HG03558 (cell line): ENCODE results near the gene GRID2.
A peak's percentile ranks its signal among the peaks of the same experiment; 100 is the strongest.
"Not testable (repeated sequence)": the region's sequence is repeated elsewhere in the genome, so short reads cannot be mapped to it uniquely, and the experiment has no call there.

Experiments used
- ATAC-seq: cut with Tn5 transposase; IDR thresholded peaks from one replicate; pipeline ENCODE4 v1.9.1; 2021; ENCODE audit warnings: moderate number of reproducible peaks; ENCODE audit not compliant: unreplicated experiment; ENCODE audit errors: extremely low read depth

The GRID2 gene

DNA sequence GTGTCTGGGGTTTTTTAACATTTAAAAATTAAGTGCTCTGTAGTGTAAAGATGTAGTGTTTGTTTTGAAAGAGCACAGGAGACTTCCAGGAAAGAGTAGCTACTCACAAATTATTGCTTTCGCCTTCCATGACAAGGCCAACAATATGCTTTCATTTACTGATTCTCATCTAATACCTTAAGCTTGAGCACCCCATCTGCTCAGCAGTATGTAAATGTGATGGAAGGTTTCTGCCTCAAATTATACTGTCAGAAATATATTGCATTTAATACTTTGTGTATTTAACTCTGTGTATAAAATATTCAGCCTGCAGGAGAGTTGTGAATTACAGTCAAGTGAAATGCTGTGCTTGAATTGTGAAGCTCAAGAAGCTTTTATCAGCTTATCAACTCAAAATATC is 1228.5 kb downstream of the GRID2 start:
- no peak for ATAC-seq

DNA sequence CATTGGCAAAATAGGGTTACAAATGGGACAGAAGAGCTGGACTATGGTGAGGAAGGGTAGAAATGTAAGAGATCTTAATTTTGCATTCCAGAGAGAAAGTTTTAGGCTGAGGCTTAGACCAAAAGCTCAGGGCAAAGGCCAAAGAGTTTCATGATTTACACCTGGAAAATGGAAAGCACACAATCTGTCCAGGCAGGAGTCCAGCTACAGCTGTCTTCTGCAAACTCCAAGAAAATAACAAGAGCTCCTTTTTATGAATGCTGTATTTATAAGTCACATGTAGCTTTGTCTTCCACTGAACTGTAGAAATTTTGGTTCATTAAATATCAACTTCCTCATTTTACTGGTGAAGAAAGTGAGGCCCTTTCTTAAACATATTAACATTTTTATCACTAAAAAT is 1236.8 kb downstream of the GRID2 start:
- no peak for ATAC-seq

DNA sequence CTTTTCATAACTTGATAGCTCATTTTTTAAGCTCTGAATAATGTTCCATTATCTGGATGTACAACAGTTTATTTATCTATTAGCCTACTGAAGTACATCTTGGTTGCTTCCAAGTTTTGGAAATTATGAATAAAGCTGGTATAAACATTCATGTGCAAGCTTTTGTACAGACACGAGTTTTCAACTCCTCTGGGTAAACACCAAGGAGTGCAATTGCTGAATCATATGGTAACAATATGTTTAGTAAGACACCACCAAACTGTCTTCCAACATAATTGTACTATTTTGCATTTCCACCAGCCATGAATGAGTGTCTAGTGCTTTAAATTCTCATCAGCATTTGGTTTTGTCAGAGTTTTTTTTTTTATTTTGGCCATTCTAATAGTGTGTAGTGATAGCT is 1258.1 kb downstream of the GRID2 start:
- no peak for ATAC-seq

DNA sequence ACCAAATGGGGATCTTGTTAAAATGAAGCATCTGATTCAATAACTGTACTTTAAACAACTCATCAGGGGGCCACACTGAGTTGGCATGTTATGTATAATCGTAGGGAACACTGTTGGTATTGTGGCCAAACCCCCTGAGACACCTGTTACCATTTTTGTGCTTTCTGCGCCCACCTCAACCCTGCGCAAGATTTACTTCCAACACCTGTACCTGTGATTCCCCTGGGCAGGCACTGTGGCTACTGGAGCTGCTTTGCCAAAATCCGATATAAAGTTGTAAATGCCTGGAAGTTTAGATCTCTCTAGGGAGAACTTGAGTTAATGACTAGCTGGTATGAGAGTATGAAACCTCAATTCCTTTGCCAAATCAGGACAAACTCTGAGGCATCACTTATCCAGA is 1265.0 kb downstream of the GRID2 start:
- ATAC-seq: no peak

DNA sequence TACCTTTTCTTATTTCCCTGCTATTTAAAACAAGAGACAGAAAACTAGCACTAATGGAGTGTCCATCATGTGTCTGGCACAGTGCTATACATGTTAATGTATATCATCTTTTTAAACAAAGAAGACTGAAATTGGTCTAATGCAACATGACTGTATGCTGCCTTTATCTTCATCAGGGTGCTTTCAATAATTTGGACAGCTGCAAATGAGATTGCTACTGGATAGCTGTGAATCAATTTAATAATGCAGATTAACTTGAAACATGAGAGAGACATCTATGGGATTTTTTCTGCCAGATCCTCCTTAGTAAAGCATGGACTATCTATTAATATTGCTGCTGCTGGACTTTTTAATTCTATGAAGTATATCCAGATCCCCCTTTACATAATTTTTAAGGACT is 1269.5 kb downstream of the GRID2 start:
- no peak for ATAC-seq

DNA sequence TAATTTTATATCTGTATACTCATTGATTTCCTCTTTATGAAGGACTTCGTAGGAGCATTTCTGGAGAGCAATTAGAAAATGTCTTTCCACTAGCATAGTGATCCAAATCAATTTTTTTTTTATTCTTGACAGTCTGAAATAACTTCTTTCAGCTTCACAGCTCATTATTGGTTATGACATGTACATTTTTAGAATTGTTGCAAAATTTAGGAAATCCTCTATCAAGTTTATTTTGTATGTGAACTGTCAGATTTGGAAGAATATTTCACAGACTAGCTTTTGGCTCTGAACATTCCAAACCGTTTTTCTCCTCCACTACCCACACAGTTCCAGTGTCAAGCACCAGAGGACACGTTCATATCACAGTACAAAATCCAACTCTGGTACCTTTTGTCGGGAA is 1275.2 kb downstream of the GRID2 start:
- no peak for ATAC-seq

DNA sequence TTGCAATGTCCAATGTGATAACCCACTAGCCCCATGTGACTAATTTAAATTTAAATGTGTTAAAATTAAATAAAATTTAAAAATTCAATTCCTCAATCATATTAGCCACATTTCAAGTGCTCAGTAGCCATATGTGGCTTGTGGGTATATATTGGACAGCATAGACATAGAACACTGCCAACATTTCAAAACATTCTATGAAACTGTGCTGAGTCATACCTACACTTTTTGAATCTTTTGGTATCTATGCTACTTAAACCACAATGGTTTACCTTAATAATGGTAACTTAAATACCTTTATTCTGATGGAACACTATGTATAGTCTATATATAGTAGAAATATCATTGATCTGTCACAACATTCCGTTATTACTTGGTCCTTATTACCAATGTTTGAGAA is 1301.4 kb downstream of the GRID2 start:
- peak; percentile 46 for ATAC-seq

DNA sequence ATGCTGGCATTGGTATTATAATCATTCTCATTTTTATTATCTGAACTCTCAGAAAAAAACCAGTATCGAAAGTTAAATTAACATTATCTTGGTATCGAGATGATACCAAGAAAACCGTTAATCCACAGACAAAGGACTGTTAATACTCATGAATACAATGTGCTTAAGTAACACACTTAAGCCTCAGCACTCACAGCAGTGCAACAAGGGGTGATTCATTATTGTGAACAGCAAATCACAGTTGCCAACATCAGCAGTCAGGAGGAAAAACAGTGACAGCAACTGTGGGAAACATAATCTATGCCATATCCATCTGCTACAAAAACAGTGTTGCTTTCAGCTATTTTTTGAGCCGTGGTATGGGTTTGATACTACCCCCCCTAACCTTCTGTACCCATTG is 1313.8 kb downstream of the GRID2 start:
- no peak for ATAC-seq

DNA sequence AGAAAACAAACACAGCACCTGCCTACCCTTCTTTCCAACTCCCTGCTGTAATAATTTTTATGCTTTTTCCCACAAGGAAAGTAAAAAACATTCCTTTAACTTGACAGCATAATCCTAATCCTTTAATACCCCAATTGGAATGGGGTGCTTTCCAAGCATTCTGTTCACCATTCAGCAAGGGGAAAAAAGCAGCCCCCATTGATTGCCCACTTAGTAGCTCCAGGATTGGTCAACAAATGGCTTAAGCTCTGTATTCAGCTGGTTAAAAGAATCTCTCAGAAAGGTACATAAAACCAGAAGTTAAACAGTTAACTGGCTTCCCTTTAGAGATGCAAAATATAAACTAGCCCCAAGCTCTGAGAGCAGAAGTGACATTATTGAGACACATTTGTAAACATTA is 1330.0 kb downstream of the GRID2 start:
- ATAC-seq: no peak

DNA sequence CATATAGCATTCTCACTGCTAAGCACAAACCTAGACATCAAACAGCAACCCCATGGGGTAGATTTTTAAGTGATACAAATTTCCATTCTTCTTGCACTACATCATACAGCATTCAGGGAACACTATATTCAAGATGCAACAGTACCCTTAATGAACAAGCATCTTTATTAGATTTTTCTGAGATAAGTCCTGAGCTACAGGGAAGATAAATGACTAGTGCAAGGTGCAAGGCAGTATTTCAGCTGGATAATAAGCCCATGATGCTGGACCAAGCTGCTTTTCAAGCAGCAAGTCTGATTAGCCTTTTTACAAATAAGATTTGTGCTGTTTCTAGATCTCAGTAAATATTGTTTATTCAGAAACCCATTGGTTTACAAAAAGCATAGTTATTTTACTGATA is 1332.2 kb downstream of the GRID2 start:
- no peak for ATAC-seq

DNA sequence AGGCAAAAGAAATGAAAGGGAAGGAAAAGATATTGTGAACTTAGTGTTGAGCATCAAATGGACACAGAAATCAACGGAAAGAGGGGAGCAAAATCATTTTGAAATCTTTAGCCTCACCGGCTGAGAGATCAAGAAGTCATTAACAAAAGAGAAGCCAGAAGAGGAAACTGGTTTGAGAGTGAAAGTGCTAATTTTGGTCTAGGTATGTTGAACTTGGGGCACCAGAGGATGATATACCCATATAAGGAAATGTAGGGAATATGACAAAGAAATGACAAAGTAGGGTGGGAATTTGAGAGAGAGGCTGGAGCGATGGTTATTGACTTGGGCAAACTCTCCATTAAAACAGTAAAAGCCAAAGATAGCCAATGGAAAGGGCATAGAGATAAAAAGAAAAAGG is 1341.4 kb downstream of the GRID2 start:
- ATAC-seq: no peak

DNA sequence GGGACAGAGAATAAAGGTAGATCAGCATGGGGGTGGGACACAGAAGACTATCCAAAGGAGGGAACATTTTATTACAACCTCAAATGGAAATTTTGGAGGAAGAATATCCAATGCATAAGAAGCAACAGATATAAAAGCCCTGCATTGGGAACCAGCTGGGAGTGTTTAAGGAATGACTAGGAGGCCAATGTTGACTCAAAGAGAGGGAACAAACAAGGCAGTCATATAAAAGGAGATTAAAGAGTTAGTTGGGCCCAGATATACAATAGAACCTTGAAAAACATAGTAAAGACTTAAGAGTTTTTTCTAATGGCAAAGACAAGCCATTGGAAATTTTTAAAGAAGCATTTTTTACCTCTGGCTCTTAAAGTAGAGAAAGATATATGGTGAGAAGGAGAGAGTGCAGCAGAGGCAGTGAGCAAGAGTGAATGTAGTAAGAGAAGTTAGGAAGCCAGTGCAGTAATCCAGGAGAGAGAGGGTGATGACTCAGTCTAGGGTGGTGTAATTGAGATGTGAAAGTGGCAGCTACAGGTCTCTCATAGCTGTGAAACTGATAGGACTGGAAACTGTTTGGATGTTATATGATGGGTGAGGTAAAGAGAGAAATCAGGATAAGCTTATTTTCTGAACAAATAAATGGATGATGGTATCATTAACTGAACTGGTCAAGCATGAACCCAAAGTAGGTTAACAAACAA is 1342.6 kb downstream of the GRID2 start:
- ATAC-seq: no peak

DNA sequence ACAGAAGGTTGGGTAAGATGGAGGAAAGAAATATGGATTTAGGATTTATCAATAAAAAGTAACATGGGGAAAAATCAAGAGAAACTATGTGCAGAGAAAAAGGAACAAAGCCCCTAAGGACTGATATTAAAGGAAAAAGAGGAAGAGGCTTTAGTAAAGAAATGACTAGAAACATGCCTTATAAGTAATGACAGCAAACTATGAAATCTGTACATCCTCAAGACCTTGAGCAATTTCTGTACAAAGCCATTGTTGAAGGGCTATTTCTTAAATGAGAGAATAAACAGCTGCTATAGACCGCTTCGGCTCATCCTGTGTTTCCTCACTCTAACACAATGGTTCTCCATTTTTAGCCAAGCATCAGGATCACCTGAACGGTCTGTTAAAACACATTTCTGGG is 1344.5 kb downstream of the GRID2 start:
- no peak for ATAC-seq

DNA sequence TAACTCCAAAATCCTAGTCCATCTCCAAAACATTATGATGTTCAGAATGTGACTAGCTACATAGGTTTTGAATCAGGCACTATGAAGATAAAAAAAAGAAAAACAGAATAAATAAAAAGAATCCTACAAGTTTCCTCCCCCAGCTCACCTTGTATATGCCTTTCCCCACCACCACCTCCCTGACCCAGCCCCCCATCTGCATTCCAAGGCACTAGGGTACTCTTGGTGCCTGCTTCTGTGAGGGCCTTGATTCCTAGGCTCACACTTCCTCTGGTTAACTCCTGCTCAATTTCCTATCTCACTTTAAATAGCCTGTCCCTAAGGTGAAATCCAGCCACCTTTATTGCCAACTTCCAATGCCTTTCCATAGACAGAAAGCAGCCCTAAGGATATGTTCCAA is 1346.1 kb downstream of the GRID2 start:
- ATAC-seq: no peak

DNA sequence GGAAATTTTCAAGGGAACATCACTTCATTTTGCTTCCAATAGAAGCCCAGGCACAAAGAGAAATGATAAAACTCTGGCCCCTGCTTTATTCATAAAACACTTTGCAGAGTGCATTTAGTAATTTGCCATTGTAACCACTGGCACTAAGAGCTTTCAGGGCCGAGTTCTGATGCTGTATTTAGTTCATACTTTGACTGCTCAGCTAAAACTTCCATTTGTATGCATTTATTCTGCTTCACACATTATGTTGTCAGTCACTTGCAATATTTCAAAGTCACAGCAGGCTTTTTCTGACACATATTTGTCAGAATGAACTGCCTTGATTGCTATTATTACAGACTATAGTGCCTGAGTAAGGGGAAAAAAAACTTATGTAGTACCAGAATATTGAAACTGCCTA is 1350.4 kb downstream of the GRID2 start:
- no peak for ATAC-seq

DNA sequence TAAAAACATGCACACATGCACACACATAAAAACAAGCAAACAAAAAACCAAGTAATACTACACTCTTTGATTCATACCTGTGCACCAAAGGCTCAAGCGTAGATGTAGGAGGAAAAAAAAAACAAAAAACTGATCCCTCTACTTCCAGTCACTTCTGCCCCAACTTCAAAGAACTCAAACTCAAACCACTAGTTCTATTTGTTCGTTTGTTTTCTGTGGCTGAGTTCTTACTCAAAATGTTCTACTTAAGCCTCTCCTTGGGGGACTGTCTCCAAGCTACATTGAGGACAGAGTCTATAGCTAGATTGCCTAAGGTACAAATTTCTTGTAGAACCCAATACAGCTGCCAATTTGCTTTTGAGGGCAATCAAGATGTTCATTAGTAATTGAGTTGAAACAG is 1353.8 kb downstream of the GRID2 start:
- no peak for ATAC-seq

DNA sequence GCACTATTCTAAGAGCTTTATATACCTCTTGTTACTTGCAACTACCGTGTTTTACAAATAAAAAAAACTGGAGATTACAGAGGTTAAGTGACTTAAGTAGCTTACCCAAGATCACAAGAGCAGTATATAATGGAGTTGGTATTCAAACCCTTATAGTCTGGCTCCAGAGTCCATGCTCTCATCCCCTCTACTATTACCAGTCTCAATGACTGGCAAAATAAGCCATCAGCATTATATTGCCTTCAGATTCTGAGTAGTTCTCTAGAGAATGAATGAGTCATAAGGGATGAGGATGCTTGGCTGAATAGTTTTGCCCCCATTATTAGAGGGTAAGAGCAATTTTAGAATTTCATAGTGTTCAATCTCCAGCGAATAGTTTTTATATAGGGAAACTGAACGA is 1354.7 kb downstream of the GRID2 start:
- ATAC-seq: no peak

DNA sequence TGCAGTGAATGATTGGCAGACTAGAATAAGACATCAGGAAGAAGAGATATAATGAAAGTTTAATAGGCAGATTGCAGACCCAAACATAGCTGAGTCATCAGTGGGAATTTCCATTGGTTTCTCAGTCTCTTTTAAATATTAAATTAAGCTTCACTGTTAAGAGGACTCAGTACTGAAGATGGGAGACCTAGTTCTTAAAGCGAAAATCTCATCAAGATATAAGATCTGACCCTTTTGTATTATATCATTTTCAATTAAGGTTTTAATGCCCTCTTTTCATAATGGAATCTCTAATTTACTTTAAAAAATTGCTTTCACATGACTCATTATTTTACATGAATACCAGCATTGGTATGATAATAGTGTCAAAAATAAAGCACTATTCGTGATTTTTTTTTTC is 1355.9 kb downstream of the GRID2 start:
- no peak for ATAC-seq

DNA sequence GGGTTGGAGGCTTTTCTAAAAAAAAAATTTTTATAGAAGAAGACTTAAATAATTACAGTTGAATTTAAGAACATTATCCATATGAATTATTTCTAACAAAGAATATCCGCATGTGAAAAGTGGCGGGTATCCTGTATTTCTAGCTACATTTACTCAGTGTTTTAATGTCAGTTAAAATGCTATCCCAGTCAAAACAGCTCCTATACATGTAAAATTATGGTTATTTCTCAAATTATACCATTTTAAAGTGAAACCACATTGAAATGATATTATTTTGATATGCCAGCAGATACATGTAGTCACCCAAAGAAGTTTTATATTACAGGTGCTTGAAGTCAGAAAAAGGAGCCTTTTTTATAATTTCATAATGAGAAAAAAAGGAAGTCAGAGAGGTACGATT is 1356.3 kb downstream of the GRID2 start:
- no peak for ATAC-seq

DNA sequence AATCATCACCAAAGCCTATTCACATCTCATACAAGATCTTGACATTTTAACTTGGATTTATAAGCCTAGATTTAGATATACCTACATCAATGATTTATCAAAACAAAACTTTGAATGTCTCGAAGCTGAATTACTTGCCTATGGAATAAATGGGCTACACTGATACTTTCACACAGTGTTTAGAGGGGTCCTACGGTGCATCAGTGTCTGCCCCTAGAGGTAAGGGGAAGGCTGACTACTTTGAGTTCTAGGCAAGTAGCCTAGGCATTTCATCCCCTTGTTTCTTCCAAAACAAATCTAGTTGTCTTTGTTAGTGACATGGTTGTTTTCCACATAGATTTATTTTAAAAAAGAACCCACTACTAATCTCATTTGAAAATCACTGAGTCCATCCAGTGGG is 1366.7 kb downstream of the GRID2 start:
- ATAC-seq: no peak

DNA sequence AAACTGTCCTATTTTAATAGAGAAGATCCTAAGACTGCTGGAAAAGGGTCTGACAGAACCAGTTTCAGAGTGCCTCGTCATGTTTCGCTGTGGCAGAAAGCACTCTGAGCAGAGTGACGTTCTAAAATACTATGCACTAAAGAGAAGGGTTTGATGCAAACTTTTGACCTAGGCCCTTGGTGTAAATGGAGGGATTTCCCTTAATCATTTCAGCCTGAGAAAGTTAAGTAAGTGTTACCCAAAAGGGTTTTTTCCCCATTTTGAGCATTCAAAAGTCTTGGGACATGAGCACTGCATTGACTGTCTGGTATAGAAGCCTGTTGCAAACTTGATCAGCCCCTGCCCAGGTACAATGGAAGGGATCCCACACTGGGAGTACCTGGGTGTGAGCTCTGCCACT is 1367.3 kb downstream of the GRID2 start:
- no peak for ATAC-seq

DNA sequence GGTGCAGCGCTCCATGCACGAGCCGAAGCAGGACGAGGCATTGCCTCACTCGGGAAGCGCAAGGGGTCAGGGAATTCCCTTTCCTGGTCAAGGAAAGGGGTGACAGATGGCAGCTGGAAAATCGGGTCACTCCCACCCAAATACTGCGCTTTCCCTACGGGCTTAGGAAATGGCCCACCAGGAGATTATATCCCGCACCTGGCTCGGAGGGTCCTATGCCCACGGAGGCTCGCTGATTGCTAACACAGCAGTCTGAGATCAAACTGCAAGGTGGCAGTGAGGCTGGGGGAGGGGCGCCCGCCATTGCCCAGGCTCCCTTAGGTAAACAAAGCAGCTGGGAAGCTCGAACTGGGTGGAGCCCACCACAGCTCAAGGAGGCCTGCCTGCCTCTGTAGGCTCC is 1373.2 kb downstream of the GRID2 start:
- not testable (repeated sequence) for ATAC-seq

DNA sequence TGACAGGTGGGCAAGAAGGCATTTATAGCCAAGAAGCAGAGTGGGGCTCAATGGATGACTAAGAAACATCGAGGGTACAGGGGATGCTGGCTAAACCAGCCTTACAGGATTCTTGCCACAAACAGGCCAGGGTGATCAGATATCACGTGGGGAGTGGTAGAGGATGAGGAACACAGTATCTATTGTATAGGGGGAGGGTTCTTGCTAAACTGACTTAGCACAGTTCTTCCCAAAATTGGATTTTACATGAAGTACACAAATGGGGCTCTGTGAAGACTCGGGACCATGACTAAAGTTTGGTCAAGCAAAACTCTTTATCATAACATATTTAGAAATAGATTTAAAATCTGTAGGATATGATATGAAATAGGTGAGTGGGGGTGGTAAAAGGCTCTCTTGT is 1380.8 kb downstream of the GRID2 start:
- ATAC-seq: no peak
